GM19023 (cell line): ENCODE results near the gene TC2N.
"Not testable (repeated sequence)": the region's sequence is repeated elsewhere in the genome, so short reads cannot be mapped to it uniquely, and the experiment has no call there.

Experiments
- ATAC-seq: cut with Tn5 transposase; IDR thresholded peaks from one replicate; pipeline ENCODE4 v1.9.1; 2021; ENCODE audit warnings: mild to moderate bottlenecking, moderate library complexity; ENCODE audit not compliant: unreplicated experiment

The TC2N gene

GRCh38 chr14:91774140-91775096 is 92.9 kb downstream of the TC2N start:
- ATAC-seq: no peak

- ATAC-seq: no peak
Observed at GRCh38 chr14:91770185-91770584, 97.2 kb downstream of the TC2N start.

- no peak for ATAC-seq
Observed at GRCh38 chr14:91755570-91756295, 111.6 kb downstream of the TC2N start.

GRCh38 chr14:91754819-91755218 is 112.5 kb downstream of the TC2N start:
- no peak for ATAC-seq

- ATAC-seq: no peak
Observed at GRCh38 chr14:91754185-91754584, 113.2 kb downstream of the TC2N start.

- ATAC-seq: no peak
Observed at GRCh38 chr14:91753501-91754128, 113.7 kb downstream of the TC2N start.

GRCh38 chr14:91752961-91753360 is 114.4 kb downstream of the TC2N start:
- ATAC-seq: no peak

- ATAC-seq: no peak
Observed at GRCh38 chr14:91751719-91752118, 115.6 kb downstream of the TC2N start.

- no peak for ATAC-seq
Observed at GRCh38 chr14:91750634-91751198, 116.6 kb downstream of the TC2N start.

- no peak for ATAC-seq
Observed at GRCh38 chr14:91749868-91750267, 117.5 kb downstream of the TC2N start.

- no peak for ATAC-seq
Observed at GRCh38 chr14:91748049-91748448, 119.3 kb downstream of the TC2N start.

GRCh38 chr14:91745344-91745743 is 122.0 kb downstream of the TC2N start:
- ATAC-seq: no peak

- no peak for ATAC-seq
Observed at GRCh38 chr14:91744068-91744480, 123.3 kb downstream of the TC2N start.

- no peak for ATAC-seq
Observed at GRCh38 chr14:91743305-91743653, 124.1 kb downstream of the TC2N start.

- ATAC-seq: no peak
Observed at GRCh38 chr14:91742621-91743304, 124.6 kb downstream of the TC2N start.

- not testable (repeated sequence) for ATAC-seq
Observed at GRCh38 chr14:91739867-91740266, 127.5 kb downstream of the TC2N start.

GRCh38 chr14:91737619-91738018 is 129.7 kb downstream of the TC2N start:
- ATAC-seq: no peak

- ATAC-seq: no peak
Observed at GRCh38 chr14:91732859-91733477, 134.4 kb downstream of the TC2N start.

- no peak for ATAC-seq
Observed at GRCh38 chr14:91732439-91732838, 134.9 kb downstream of the TC2N start.

- ATAC-seq: no peak
Observed at GRCh38 chr14:91731986-91732385, 135.3 kb downstream of the TC2N start, which contains the start of gene CATSPERB. Gene CATSPERB (minus strand): TSS chr14:91732086. CDS start chr14:91729479, 2,607 bp downstream.
